HEK293 (cell line): Measurements from ENCODE around the gene LCE2D.

ENCODE experiments used
- CTCF ChIA-PET: fragments of 350-600 bp; formaldehyde crosslinking; extraction: SDS; loops from one replicate; lab custom pipeline; 2021; ENCODE audit warnings: antibody characterized with exemption; lab: Yijun Ruan, JAX
- POLR2A ChIA-PET: fragments of 300-600 bp; formaldehyde crosslinking; extraction: SDS; loops from one replicate; lab custom pipeline; 2020; ENCODE audit warnings: antibody characterized with exemption, inconsistent platforms; lab: Yijun Ruan, JAX
- H3K27ac ChIP-seq: fragments of 200-500 bp; sonication (Bioruptor generic); 2 replicates; pipeline ENCODE4 v1.5.1; 2014; ENCODE audit warnings: low read depth, low read length, control low read depth, inconsistent platforms; ENCODE audit errors: extremely low read depth
- H3K36me3 ChIP-seq, 2 experiments: fragments of 200-500 bp in 1 of 2; sonication (Bioruptor generic) in 1 of 2; 1 replicate in 1 of 2; 2 replicates in 1 of 2; pipeline ENCODE4 v1.5.1; 2014 to 2017; ENCODE audit warnings: inconsistent platforms in 2 of 2, low read length in 2 of 2; ENCODE audit not compliant: control insufficient read depth in 2 of 2, insufficient read depth in 1 of 2
- H3K4me1 ChIP-seq: fragments of 200-500 bp; sonication (Bioruptor generic); 2 replicates; pipeline ENCODE4 v1.5.1; 2014; ENCODE audit warnings: mild to moderate bottlenecking, low read length, inconsistent platforms; ENCODE audit not compliant: control insufficient read depth, insufficient read depth
- H3K4me3 ChIP-seq: 2 replicates; pipeline ENCODE4 v1.5.1; 2011; ENCODE audit warnings: low read depth, mild to moderate bottlenecking, control low read depth, low read length, moderate library complexity
- H3K9me3 ChIP-seq: fragments of 200-500 bp; sonication (Bioruptor generic); 2 replicates; pipeline ENCODE4 v1.5.1; 2014; ENCODE audit warnings: low read depth, low read length, inconsistent platforms; ENCODE audit not compliant: control insufficient read depth, insufficient read depth
- HIC1 ChIP-seq: fragments of 450-650 bp; formaldehyde crosslinking; IDR thresholded peaks from 2 replicates; pipeline ENCODE4 v1.5.1; 2016; ENCODE audit warnings: missing biosample characterization, missing genetic modification characterization
- INSM2 ChIP-seq: fragments of 450-650 bp; formaldehyde crosslinking; IDR thresholded peaks from 2 replicates; pipeline ENCODE4 v1.5.1; 2016; ENCODE audit warnings: missing biosample characterization, missing genetic modification characterization
- OSR2 ChIP-seq: fragments of 450-650 bp; formaldehyde crosslinking; IDR thresholded peaks from 2 replicates; pipeline ENCODE4 v1.5.1; 2016; ENCODE audit warnings: missing biosample characterization, missing genetic modification characterization
- PRDM10 ChIP-seq: fragments of 450-650 bp; formaldehyde crosslinking; IDR thresholded peaks from 2 replicates; pipeline ENCODE4 v1.5.1; 2016; ENCODE audit warnings: missing biosample characterization, missing genetic modification characterization
- SALL2 ChIP-seq: fragments of 450-650 bp; formaldehyde crosslinking; IDR thresholded peaks from 2 replicates; pipeline ENCODE4 v1.5.0; 2017; ENCODE audit warnings: missing biosample characterization, mild to moderate bottlenecking, missing genetic modification characterization, borderline replicate concordance
- ZIC2 ChIP-seq: fragments of 450-650 bp; formaldehyde crosslinking; IDR thresholded peaks from 2 replicates; pipeline ENCODE4 v1.5.1; 2016; ENCODE audit warnings: missing biosample characterization, missing genetic modification characterization
- ZNF16 ChIP-seq: fragments of 450-650 bp; formaldehyde crosslinking; IDR thresholded peaks from 2 replicates; pipeline ENCODE4 v1.5.1; 2016; ENCODE audit warnings: low read depth, missing biosample characterization, missing genetic modification characterization
- ZNF174 ChIP-seq: fragments of 450-650 bp; formaldehyde crosslinking; IDR thresholded peaks from 2 replicates; pipeline ENCODE4 v1.5.0; 2017; ENCODE audit warnings: missing biosample characterization, mild to moderate bottlenecking, missing genetic modification characterization
- ZNF248 ChIP-seq: fragments of 450-650 bp; formaldehyde crosslinking; IDR thresholded peaks from 2 replicates; pipeline ENCODE4 v1.5.1; 2017; ENCODE audit warnings: missing biosample characterization, missing genetic modification characterization
- ZNF366 ChIP-seq: fragments of 450-650 bp; formaldehyde crosslinking; conservative IDR thresholded peaks from 2 replicates; pipeline ENCODE4 v1.5.1; 2016; ENCODE audit warnings: missing biosample characterization, missing genetic modification characterization
- ZNF449 ChIP-seq: fragments of 450-650 bp; formaldehyde crosslinking; IDR thresholded peaks from 2 replicates; pipeline ENCODE4 v1.5.1; 2017; ENCODE audit warnings: missing biosample characterization, mild to moderate bottlenecking, missing genetic modification characterization, moderate library complexity
- ZNF501 ChIP-seq: fragments of 450-650 bp; formaldehyde crosslinking; IDR thresholded peaks from 2 replicates; pipeline ENCODE4 v1.5.1; 2016; ENCODE audit warnings: missing biosample characterization, missing genetic modification characterization
- ZNF513 ChIP-seq: fragments of 450-650 bp; IDR thresholded peaks from 2 replicates; pipeline ENCODE4 v1.5.1; 2018; ENCODE audit warnings: missing biosample characterization, missing genetic modification characterization
- ZNF514 ChIP-seq: fragments of 450-650 bp; formaldehyde crosslinking; IDR thresholded peaks from 2 replicates; pipeline ENCODE4 v1.5.1; 2016; ENCODE audit warnings: missing biosample characterization, missing genetic modification characterization
- ZNF558 ChIP-seq: fragments of 450-650 bp; formaldehyde crosslinking; IDR thresholded peaks from 2 replicates; pipeline ENCODE4 v1.5.1; 2016; ENCODE audit warnings: missing biosample characterization, missing genetic modification characterization
- ZNF580 ChIP-seq: fragments of 450-650 bp; formaldehyde crosslinking; IDR thresholded peaks from 2 replicates; pipeline ENCODE4 v1.5.1; 2016; ENCODE audit warnings: missing biosample characterization, missing genetic modification characterization
- ZSCAN4 ChIP-seq: fragments of 450-650 bp; formaldehyde crosslinking; IDR thresholded peaks from 2 replicates; pipeline ENCODE4 v1.5.1; 2017; ENCODE audit warnings: missing biosample characterization, missing genetic modification characterization

LCE2D gene

GRCh38 chr1:152640351-152640750 lies 22.8 kb upstream of the LCE2D start:
- ChIA-PET POLR2A (no interaction called here), CTCF (interaction anchor here (0.5 to 5.4 kb wide), 3 partner anchors 13 to 205 kb away, joined by 3 to 39 read pairs (median 4); no protein-coding TSS in a partner anchor)
- Histone ChIP-seq H3K9me3 (no peaks in the 10 kb centered on the region), H3K36me3 (no peaks in the 10 kb centered on the region), H3K27ac (no peak overlapping the region), H3K4me3 (no peak overlapping the region), H3K4me1 (no peaks in the 10 kb centered on the region)
- TF ChIP-seq ZNF514 (tag by site-specific recombination) (no peak), SALL2 (tag by site-specific recombination) (no peak), INSM2 (tag by site-specific recombination) (no peak), ZNF366 (tag by site-specific recombination) (no peak), ZNF174 (no peak), ZNF16 (tag by site-specific recombination) (no peak), ZNF580 (tag by site-specific recombination) (no peak), ZSCAN4 (tag by site-specific recombination) (no peak)

GRCh38 chr1:152643945-152644344 lies 19.2 kb upstream of the LCE2D start:
- Histone ChIP-seq H3K27ac (no peak overlapping the region), H3K36me3 (no peaks in the 10 kb centered on the region), H3K4me1 (no peaks in the 10 kb centered on the region), H3K4me3 (no peak overlapping the region), H3K9me3 (no peaks in the 10 kb centered on the region)
- no peak for TF ChIP-seq ZNF16 (tag by site-specific recombination)
- TF ChIP-seq ZSCAN4 (tag by site-specific recombination): peak; percentile 77
- POLR2A ChIA-PET: no interaction called here
- CTCF ChIA-PET: interaction anchor here (0.6 to 5.4 kb wide), 2 partner anchors 10 to 577 kb away, joined by 4 to 39 read pairs; no protein-coding TSS in a partner anchor

- Histone ChIP-seq H3K27ac (no peak overlapping the region), H3K4me3 (no peak overlapping the region), H3K9me3 (no peaks in the 10 kb centered on the region), H3K4me1 (no peaks in the 10 kb centered on the region), H3K36me3 (no peaks in the 10 kb centered on the region)
- ChIA-PET POLR2A (no interaction called here), CTCF (interaction anchor here (1.2 kb wide), 1 partner anchor 584 kb away, joined by 3 read pairs; no protein-coding TSS in a partner anchor)
- no peak for TF ChIP-seq ZNF248 (tag by site-specific recombination)
- no peak for TF ChIP-seq ZNF558
- no peak for TF ChIP-seq ZNF501 (tag by site-specific recombination)
- no peak for TF ChIP-seq ZNF513 (tag by site-specific recombination)
- no peak for TF ChIP-seq OSR2 (tag by site-specific recombination)
- no peak for TF ChIP-seq ZNF449 (tag by site-specific recombination)
- TF ChIP-seq ZIC2: no peak
- no peak for TF ChIP-seq HIC1
- no peak for TF ChIP-seq PRDM10
These were observed 18.0 kb upstream of the LCE2D start for GRCh38 chr1:152645146-152645545.
